Fibroblast of mammary gland (primary cell): ENCODE results near the gene NFATC2.
A peak's percentile ranks its signal among the peaks of the same experiment; 100 is the strongest.

Experiments used
- DNase-seq: peaks from one replicate; pipeline ENCODE4 v3.0.0-alpha.2; 2010; ENCODE audit warnings: low read depth
- H3K4me3 ChIP-seq: 2 replicates; pipeline ENCODE4 v1.5.1; 2011; ENCODE audit warnings: low read depth, mild to moderate bottlenecking, low read length, moderate library complexity; ENCODE audit not compliant: control insufficient read depth
- TF ChIP-seq, protein P1 (sequence below): conservative IDR thresholded peaks from 2 replicates; pipeline ENCODE4 v1.5.1; 2011; ENCODE audit warnings: low read depth, low read length, inconsistent platforms; ENCODE audit not compliant: control insufficient read depth, insufficient read depth

NFATC2 gene

DNA sequence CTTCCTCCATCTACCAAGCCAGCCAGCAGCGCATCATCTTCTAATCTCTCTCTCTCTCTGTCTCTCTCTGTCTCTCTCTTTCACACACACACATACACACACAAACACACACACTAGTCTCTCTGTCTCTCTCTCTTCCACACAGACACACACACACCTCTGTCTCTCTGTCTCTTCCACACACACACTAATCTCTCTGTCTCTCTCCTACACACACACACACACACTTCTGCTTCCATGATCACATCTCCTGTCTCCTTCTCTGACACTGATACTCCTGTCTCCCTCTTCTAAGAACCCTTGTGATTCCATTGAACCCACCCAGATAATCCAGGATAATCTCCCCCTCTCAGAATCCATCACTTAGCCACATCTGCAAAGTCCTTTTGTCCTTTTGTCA lies 181.3 kb downstream of the NFATC2 start:
- H3K4me3 ChIP-seq, result no peak overlapping the region
- DNase-seq, result no peak
- TF ChIP-seq, protein P1, sequence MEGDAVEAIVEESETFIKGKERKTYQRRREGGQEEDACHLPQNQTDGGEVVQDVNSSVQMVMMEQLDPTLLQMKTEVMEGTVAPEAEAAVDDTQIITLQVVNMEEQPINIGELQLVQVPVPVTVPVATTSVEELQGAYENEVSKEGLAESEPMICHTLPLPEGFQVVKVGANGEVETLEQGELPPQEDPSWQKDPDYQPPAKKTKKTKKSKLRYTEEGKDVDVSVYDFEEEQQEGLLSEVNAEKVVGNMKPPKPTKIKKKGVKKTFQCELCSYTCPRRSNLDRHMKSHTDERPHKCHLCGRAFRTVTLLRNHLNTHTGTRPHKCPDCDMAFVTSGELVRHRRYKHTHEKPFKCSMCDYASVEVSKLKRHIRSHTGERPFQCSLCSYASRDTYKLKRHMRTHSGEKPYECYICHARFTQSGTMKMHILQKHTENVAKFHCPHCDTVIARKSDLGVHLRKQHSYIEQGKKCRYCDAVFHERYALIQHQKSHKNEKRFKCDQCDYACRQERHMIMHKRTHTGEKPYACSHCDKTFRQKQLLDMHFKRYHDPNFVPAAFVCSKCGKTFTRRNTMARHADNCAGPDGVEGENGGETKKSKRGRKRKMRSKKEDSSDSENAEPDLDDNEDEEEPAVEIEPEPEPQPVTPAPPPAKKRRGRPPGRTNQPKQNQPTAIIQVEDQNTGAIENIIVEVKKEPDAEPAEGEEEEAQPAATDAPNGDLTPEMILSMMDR, result no peak

DNA sequence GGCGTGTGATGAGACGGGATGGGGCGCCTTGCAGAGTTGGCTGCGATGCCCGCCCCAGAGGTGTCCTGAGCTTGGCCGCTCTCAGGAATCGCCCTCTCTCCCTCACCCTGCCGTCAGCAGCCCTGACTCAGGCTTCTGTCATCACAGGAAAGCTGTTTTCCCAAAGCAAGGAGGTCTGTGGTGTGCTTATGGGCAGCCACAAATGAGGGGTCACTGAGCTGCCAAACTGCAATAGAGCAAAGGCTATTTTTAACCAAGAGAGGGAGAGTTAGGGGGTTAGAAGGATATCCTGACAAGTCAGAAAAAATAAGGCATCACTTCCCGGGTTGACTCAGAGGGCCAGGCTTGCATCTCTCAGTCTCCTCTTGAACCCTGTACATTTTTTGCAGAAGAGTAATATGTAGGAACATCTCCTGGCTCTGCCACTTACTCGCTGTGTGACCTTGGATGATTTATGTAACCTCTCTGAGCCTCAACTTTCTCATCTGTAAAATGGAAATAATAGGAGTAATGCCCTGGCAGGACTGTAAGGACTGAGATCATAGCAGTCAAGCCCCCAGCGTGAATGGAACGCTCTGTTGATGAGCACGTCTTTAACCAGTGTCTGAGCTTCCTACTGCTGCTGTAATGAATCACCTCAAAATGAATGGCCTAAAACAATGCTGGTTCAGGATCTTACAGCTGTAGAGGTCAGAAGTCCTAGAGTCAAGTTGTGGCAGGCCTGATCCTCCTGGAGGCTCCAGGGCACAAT lies 181.9 kb downstream of the NFATC2 start:
- TF ChIP-seq, protein P1, result no peak
- no peak overlapping the region for H3K4me3 ChIP-seq
- peak; percentile 100 for DNase-seq

DNA sequence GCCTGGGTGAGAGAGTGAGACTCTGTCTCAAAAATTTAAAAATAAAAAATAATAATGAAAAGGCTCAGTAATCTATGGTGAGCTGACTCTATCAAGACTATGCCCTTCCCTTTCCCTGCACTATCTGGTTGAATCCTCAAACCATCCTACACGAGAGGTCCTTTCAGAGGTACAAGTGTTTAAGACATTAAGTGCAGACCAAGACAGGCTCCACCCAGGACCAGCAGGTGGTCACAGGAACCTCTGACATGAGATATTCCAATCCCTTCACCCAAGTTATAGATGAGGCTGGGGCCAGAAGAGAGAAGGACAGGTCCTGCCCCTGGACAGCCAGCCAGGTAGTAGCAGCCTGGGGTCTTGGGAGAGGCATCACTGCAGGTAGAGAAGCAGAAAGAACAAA lies 182.6 kb downstream of the NFATC2 start:
- peak; percentile 38 for DNase-seq
- TF ChIP-seq, protein P1, result no peak
- H3K4me3 ChIP-seq, result no peak overlapping the region

DNA sequence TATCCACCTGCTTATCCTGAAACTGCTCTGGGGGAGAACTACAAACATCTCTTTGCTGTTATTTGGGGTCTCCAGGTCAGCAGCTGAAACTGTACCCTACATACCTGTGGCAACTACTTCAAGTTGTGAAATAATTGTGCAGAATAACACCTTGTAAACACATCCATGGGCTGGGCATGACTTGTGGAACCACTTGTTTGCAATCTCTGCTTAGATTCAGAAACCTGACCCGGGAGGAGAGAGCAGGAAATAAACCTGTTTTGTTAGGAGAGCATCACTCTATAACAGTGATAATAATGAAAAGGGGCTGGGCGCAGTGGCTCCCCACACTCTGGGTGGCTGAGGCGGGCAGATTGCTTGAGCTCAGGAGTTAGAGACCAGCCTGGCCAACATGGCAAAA lies 183.1 kb downstream of the NFATC2 start:
- DNase-seq, result no peak
- TF ChIP-seq, protein P1, result no peak
- no peak overlapping the region for H3K4me3 ChIP-seq

DNA sequence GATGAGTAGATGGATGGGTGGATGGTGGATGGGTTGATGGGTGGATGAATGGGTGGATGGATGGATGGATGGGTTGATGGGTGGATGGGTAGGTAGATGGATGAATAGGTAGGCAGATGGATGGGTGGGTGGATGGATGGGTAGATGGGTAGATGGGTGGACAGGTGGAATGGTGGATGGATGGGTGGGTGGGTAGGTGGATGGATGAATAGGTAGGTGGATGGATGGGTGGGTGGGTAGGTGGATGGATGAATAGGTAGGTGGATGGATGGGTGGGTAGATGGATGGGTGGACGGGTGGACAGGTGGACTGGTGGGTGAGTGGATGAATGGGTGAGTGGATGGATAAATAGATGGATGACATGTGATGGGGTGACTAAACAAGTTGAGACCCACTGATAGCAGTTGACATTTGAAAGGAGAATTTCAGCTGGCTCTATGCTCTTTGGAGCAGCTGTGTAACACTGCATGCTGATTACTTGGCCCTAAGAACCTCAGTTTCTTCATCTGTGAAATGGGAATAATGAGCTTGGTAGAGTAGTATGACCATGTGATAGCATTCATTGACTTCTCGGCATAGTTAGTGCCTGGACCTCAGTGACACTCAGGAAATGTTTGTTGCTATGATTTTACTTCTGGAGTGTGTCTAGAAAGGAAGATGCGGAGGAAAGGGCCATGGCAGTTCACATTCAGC lies 184.3 kb downstream of the NFATC2 start:
- DNase-seq, result no peak
- TF ChIP-seq, protein P1, result no peak
- no peak overlapping the region for H3K4me3 ChIP-seq

DNA sequence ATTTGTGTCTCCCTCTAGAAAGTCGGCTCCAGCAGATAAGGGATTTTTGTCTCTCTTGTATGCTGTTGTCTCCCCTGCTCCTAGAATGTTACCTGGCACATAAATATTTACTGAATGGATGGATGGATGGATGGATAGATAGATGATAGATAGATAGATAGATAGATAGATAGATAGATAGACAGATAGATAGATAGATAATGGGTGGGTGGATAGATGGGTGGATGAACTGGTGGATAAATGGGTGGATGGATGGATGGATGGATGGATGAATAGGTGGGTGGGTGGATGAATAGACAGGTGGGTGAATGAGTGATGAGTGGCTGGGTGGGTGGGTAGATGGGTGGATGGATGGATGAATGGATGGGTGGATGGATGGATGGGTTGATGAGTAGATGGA lies 185.0 kb downstream of the NFATC2 start:
- no peak for DNase-seq
- TF ChIP-seq, protein P1, result no peak
- no peak overlapping the region for H3K4me3 ChIP-seq
